B cell (primary cell): ENCODE results near the gene CTRB2. TPM values are rescaled to one million over a fixed set of nuclear protein-coding genes. Genes with fewer than 3 reads are reported as not detected.
"Not testable (repeated sequence)": the region's sequence is repeated elsewhere in the genome, so short reads cannot be mapped to it uniquely, and the experiment has no call there.

ENCODE experiments used
- ATAC-seq: fragments of 200-7000 bp; cut with Tn5 transposase; one replicate; pipeline ENCODE4 v1.10.0; 2021; ENCODE audit warnings: low read depth, mild to moderate bottlenecking, moderate number of reproducible peaks, moderate library complexity
- CTCF ChIA-PET: fragments of 350-600 bp; sonication (Branson Sonifier 250); formaldehyde crosslinking; loops from one replicate; lab custom pipeline; 2021; ENCODE audit warnings: antibody characterized with exemption, inconsistent platforms; lab: Charles Lee
- POLR2A ChIA-PET: fragments of 350-600 bp; sonication (Branson Sonifier 250); formaldehyde crosslinking; loops from one replicate; lab custom pipeline; 2021; ENCODE audit warnings: antibody characterized with exemption; lab: Charles Lee
- DNase-seq: peaks from one replicate; pipeline ENCODE4 v3.0.0; 2013
- H2AFZ ChIP-seq: 2 replicates; pipeline ENCODE4 v1.6.1; 2012; ENCODE audit warnings: mild to moderate bottlenecking, low read depth, low read length; ENCODE audit not compliant: insufficient read depth, poor library complexity, severe bottlenecking
- H3K27ac ChIP-seq, 2 donors: 1 replicate in 1 of 2; 2 replicates in 1 of 2; pipeline ENCODE4 v1.5.1; 2012 to 2013; ENCODE audit warnings: low read length in 2 of 2, mild to moderate bottlenecking in 2 of 2, moderate library complexity in 1 of 2
- H3K27me3 ChIP-seq, 4 experiments: fragments of 200-600 bp in 1 of 4; sonication (generic) in 1 of 4; replicated peaks in 1 of 4; 1 replicate in 2 of 4; 2 replicates in 2 of 4; pipeline versions ENCODE4 v1.6.1 to v1.7.0; 2013 to 2016; ENCODE audit warnings: low read length in 3 of 4, mild to moderate bottlenecking in 2 of 4, mixed read lengths in 1 of 4, moderate library complexity in 1 of 4; ENCODE audit not compliant: insufficient read depth in 4 of 4, control insufficient read depth in 3 of 4; ENCODE audit errors: control extremely low read depth in 1 of 4
- H3K36me3 ChIP-seq, 2 experiments: replicated peaks in 1 of 2; 1 replicate in 1 of 2; 2 replicates in 1 of 2; pipeline versions ENCODE4 v1.6.1 to v1.7.1; 2013; ENCODE audit warnings: low read length in 1 of 2; ENCODE audit not compliant: insufficient read depth in 2 of 2, control insufficient read depth in 1 of 2; ENCODE audit errors: control extremely low read depth in 1 of 2, extremely low read depth in 1 of 2
- H3K4me1 ChIP-seq, 2 donors: fragments of 200-600 bp in 1 of 2; sonication (generic) in 1 of 2; 1 replicate in 1 of 2; 2 replicates in 1 of 2; pipeline versions ENCODE4 v1.5.1 to v1.6.1; 2013 to 2017; ENCODE audit warnings: low read length in 2 of 2; ENCODE audit not compliant: control insufficient read depth in 2 of 2, insufficient read depth in 2 of 2
- H3K4me2 ChIP-seq: replicated peaks from 2 replicates; pipeline ENCODE3; 2012; ENCODE audit warnings: mild to moderate bottlenecking, low read depth, low read length; ENCODE audit not compliant: poor library complexity, severe bottlenecking
- H3K4me3 ChIP-seq, 5 experiments: fragments of 200-600 bp in 1 of 5; sonication (generic) in 1 of 5; 1 replicate in 3 of 5; 2 replicates in 2 of 5; pipeline versions ENCODE4 v1.5.1 to v1.7.0; 2011 to 2016; ENCODE audit warnings: low read length in 4 of 5, mild to moderate bottlenecking in 4 of 5, low read depth in 2 of 5, control low read depth in 1 of 5, moderate library complexity in 1 of 5; ENCODE audit not compliant: insufficient read depth in 1 of 5; ENCODE audit errors: control extremely low read depth in 1 of 5, extremely low read depth in 1 of 5
- H3K79me2 ChIP-seq: fragments of 200-600 bp; sonication (generic); one replicate; pipeline ENCODE4 v1.6.0; 2016; ENCODE audit warnings: low read length; ENCODE audit not compliant: control insufficient read depth, insufficient read depth
- H3K9ac ChIP-seq: fragments of 200-600 bp; sonication (generic); 2 replicates; pipeline ENCODE4 v1.6.1; 2017; ENCODE audit warnings: mild to moderate bottlenecking, low read length, moderate library complexity
- H3K9me3 ChIP-seq, 3 donors: one replicate each; pipeline versions ENCODE4 v1.6.1 to v1.7.1; 2013; ENCODE audit warnings: low read length in 2 of 3; ENCODE audit not compliant: control insufficient read depth in 2 of 3, insufficient read depth in 1 of 3; ENCODE audit errors: control extremely low read depth in 1 of 3
- H4K20me1 ChIP-seq: 2 replicates; pipeline ENCODE4 v1.6.0; 2012; ENCODE audit warnings: mild to moderate bottlenecking, low read length; ENCODE audit not compliant: insufficient read depth, control insufficient read depth, poor library complexity, severe bottlenecking
- H3K27ac Mint-ChIP-seq: one replicate; pipeline ENCODE4 v1.8.0; 2021; ENCODE audit warnings: mixed read lengths
- H3K27me3 Mint-ChIP-seq: one replicate; pipeline ENCODE4 v1.8.0; 2021; ENCODE audit warnings: mixed read lengths
- H3K4me1 Mint-ChIP-seq: one replicate; pipeline ENCODE4 v1.8.0; 2021; ENCODE audit warnings: mixed read lengths
- H3K4me3 Mint-ChIP-seq: one replicate; pipeline ENCODE4 v1.8.0; 2021; ENCODE audit warnings: mixed read lengths
- H3K9me3 Mint-ChIP-seq: one replicate; pipeline ENCODE4 v1.8.0; 2022; ENCODE audit warnings: mixed read lengths; ENCODE audit not compliant: insufficient read depth
- EZH2 ChIP-seq: IDR thresholded peaks from 2 replicates; pipeline ENCODE4 v1.6.1; 2012; ENCODE audit warnings: borderline replicate concordance, low read depth, mild to moderate bottlenecking, moderate library complexity, low read length; ENCODE audit not compliant: insufficient read depth, poor library complexity, severe bottlenecking
- WGBS: methylation state at CpG from one replicate; pipeline ENCODE4 v1.1.5; 2013; ENCODE audit warnings: missing lambda C conversion rate; ENCODE audit not compliant: insufficient coverage; 5-methylcytosine and 5-hydroxymethylcytosine counted together
- intact Hi-C: fragments of 100-400 bp; cut with micrococcal nuclease; formaldehyde crosslinking; loops from one replicate; pipeline ENCODE4 v1.10.0; 2022
- polyA plus RNA-seq: library from polyadenylated mRNA; depleted of rRNA; stranded (reverse); fragments of >200 nt; gene quantifications from 2 replicates; pipeline ENCODE4 v1.2.3, GENCODE V29; 2012
- total RNA-seq, 2 donors: library from RNA; stranded (reverse); fragments of 120-200 nt in 1 of 2; gene quantifications; 1 replicate in 1 of 2; 2 replicates in 1 of 2; pipeline versions ENCODE4 v1.2.3 to v1.2.4, GENCODE V29; 2013 to 2022
- TF ChIP-seq, protein P1 (sequence below): fragments of 200-600 bp; IDR thresholded peaks from one replicate; pipeline ENCODE4 v1.8.0; 2022; ENCODE audit warnings: antibody characterized with exemption, mild to moderate bottlenecking

Gene CTRB2
- total and polyA plus RNA-seq, 2 donors (not counting 1 experiment from before 2014, with no cell fraction given), result not detected

DNA sequence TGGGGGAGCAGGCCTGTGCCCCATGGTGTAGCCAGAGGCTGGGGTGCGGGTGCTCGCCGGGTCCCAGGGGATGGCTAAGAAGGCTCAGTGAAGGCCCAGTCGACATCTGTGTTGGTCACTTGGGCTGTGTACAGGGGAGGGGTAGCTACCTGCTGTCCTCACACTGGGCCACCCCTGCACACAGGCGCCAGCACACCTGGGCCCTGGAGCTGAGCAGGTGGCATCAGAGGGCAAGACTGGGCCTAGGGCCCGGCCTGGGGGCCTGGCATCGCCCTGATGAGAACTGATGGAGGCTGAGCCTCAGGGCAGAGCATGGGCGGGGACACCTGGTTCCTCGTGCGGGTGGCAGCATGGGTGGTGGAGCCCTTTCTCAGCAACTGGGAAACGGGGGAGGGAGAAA lies 870 bp upstream of the CTRB2 start:
- ATAC-seq (no peak), DNase-seq (no peak)
- peaks cover 16% of the 10 kb centered on the region for H3K27me3 Mint-ChIP-seq
- no peaks in the 10 kb centered on the region for H3K4me1 Mint-ChIP-seq
- 87% methylated on average over 10 of the region's 11 CpGs for WGBS
- no peak overlapping the region for H3K27ac ChIP-seq
- no peak for TF ChIP-seq EZH2
- TF ChIP-seq, protein P1, sequence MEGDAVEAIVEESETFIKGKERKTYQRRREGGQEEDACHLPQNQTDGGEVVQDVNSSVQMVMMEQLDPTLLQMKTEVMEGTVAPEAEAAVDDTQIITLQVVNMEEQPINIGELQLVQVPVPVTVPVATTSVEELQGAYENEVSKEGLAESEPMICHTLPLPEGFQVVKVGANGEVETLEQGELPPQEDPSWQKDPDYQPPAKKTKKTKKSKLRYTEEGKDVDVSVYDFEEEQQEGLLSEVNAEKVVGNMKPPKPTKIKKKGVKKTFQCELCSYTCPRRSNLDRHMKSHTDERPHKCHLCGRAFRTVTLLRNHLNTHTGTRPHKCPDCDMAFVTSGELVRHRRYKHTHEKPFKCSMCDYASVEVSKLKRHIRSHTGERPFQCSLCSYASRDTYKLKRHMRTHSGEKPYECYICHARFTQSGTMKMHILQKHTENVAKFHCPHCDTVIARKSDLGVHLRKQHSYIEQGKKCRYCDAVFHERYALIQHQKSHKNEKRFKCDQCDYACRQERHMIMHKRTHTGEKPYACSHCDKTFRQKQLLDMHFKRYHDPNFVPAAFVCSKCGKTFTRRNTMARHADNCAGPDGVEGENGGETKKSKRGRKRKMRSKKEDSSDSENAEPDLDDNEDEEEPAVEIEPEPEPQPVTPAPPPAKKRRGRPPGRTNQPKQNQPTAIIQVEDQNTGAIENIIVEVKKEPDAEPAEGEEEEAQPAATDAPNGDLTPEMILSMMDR, result no peak
- intact Hi-C loops, result no loop called here
- H3K36me3 ChIP-seq, result no peaks in the 10 kb centered on the region
- H4K20me1 ChIP-seq, result no peaks in the 10 kb centered on the region
- POLR2A ChIA-PET, result no interaction called here
- no peaks in the 10 kb centered on the region for H3K79me2 ChIP-seq
- no peak overlapping the region for H3K4me3 Mint-ChIP-seq
- CTCF ChIA-PET, result no interaction called here
- no peak overlapping the region for H3K27ac Mint-ChIP-seq
- H3K4me1 ChIP-seq, result no peaks in the 10 kb centered on the region
- H3K4me3 ChIP-seq, result no peak overlapping the region
- H3K9me3 ChIP-seq, result peaks cover 0 to 7% (median 0%) of the 10 kb centered on the region in 3 donors
- no peaks in the 10 kb centered on the region for H3K9me3 Mint-ChIP-seq
- H3K9ac ChIP-seq, result no peak overlapping the region
- H3K4me2 ChIP-seq, result no peak overlapping the region
- no peak overlapping the region for H2AFZ ChIP-seq
- H3K27me3 ChIP-seq, result peaks cover 0 to 20% (median 3%) of the 10 kb centered on the region in 4 experiments

DNA sequence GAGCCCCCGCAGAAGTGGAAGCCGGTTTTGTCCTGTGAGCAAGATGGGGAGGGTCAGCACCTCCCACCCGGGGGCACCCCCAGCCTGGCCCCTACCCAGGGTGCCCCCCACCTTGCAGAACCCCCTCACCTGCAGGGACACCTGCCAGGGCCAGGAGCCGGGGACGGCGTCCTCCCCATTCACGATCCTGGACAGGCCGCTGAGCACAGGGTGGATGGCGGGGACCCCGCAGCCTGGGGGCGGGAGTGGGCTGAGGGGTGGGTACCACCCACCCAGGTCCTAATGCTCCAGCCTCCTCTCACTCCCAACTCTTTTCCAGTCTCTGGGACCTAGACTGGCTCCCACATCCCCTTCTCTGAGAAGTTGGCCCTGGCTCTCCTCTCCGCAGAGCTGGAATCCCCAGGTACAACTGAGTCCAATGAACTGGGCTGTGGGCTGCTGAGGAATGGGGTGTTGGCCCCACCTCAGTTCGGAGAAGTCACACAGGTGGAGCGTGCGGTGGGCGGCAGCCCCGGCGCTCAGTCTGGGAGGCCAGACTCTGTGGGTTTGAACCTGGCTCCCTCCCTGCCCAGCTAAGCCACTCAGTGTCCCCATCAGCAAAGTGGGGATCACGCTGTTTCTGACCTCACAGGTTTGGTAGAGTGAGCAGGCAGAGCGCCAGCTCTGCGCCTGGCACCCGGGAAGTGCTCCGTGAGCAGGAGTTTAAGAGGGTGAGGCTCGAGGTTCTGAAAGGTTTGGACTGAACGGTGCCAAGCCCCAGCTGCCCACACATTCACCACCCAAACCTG lies 806 bp downstream of the CTRB2 start:
- intact Hi-C loops, H3K4me1 Mint-ChIP-seq, ATAC-seq, H2AFZ ChIP-seq, POLR2A ChIA-PET, H3K9ac ChIP-seq, H3K79me2 ChIP-seq, H3K4me2 ChIP-seq, H4K20me1 ChIP-seq, H3K27ac Mint-ChIP-seq, DNase-seq, CTCF ChIA-PET, H3K36me3 ChIP-seq, H3K9me3 Mint-ChIP-seq, H3K4me3 Mint-ChIP-seq, H3K27ac ChIP-seq, H3K9me3 ChIP-seq, H3K4me1 ChIP-seq, H3K4me3 ChIP-seq: not testable (repeated sequence)
- peaks cover 0 to 29% (median 4%) of the 10 kb centered on the region in 4 experiments for H3K27me3 ChIP-seq
- H3K27me3 Mint-ChIP-seq, result peaks cover 14% of the 10 kb centered on the region
- 82% methylated on average over 7 of the region's 25 CpGs for WGBS

DNA sequence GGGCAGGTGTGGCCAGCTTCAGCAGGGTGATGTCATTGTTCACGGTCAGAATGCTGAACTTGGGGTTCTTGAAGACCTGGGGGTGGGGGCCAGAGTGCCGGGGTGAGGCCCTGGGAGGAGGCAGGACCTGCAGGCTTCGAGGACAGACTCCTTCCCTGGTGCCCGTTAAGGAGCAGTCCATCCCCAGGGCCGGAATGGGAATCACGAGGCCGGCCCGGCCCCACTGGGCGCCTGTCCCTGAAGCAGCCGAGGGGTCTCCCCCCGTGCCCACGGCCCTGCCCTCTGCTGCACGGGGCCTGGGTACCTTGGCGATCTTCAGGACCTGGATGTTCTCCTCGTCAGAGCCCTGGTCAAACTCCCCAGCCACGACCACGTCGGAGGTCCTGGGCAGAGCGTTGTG lies 1.5 kb downstream of the CTRB2 start:
- Histone ChIP-seq H3K9me3 (peaks cover 0 to 11% (median 0%) of the 10 kb centered on the region in 3 donors), H3K27me3 (peaks cover 0 to 34% (median 6%) of the 10 kb centered on the region in 4 experiments)
- H3K4me1 ChIP-seq, CTCF ChIA-PET, DNase-seq, H3K9me3 Mint-ChIP-seq, H3K4me2 ChIP-seq, H4K20me1 ChIP-seq, POLR2A ChIA-PET, H3K4me3 ChIP-seq, H3K27ac Mint-ChIP-seq, H3K4me1 Mint-ChIP-seq, H2AFZ ChIP-seq, H3K27ac ChIP-seq, ATAC-seq, H3K9ac ChIP-seq, H3K4me3 Mint-ChIP-seq, intact Hi-C loops, H3K79me2 ChIP-seq, H3K36me3 ChIP-seq: not testable (repeated sequence)
- no CpG with 5 or more reads among the region's 19 CpGs for WGBS
- H3K27me3 Mint-ChIP-seq, result peaks cover 19% of the 10 kb centered on the region
